Gastroesophageal sphincter (tissue), 3 donors: Measurements from ENCODE around the gene FAM229A.

Experiments
- POLR2A ChIP-seq, 2 donors: fragments of 450-650 bp; IDR thresholded peaks; one replicate each; pipeline ENCODE4 v1.6.1; 2017; ENCODE audit warnings: antibody characterized with exemption in 2 of 2, mild to moderate bottlenecking in 2 of 2, moderate library complexity in 1 of 2
- TF ChIP-seq, protein P1 (sequence below), 4 experiments: fragments of 200-600 bp in 2 of 4; fragments of 450-650 bp in 2 of 4; sonication (generic) in 1 of 4; IDR thresholded peaks; one replicate each; pipeline ENCODE4 v1.5.1; 2017 to 2019; ENCODE audit warnings: antibody characterized with exemption in 4 of 4, mild to moderate bottlenecking in 2 of 4, moderate library complexity in 2 of 4

DNA sequence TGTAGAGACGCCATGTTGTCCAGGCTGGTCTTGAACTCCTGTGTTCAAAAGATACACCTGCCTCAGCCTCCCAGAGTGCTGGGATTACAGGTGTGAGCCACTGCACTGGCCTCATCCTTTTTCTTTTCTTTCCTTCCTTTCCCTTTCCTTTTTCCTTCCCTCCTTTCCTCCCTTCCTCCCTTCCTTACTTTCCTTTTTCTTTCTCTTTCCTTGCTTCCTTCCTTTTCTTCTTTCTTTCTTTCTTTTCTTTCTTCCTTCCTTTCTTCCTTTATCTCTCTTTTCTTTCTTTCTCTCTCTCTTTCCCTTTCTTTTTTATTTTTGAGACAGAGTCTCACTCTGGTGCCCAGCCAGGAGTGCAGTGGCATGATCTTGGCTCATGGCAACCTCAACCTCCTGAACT lies 5.8 kb downstream of the FAM229A start:
- TF ChIP-seq POLR2A (IDR thresholded peaks at IDR 0.05): no peak
- TF ChIP-seq, protein P1, sequence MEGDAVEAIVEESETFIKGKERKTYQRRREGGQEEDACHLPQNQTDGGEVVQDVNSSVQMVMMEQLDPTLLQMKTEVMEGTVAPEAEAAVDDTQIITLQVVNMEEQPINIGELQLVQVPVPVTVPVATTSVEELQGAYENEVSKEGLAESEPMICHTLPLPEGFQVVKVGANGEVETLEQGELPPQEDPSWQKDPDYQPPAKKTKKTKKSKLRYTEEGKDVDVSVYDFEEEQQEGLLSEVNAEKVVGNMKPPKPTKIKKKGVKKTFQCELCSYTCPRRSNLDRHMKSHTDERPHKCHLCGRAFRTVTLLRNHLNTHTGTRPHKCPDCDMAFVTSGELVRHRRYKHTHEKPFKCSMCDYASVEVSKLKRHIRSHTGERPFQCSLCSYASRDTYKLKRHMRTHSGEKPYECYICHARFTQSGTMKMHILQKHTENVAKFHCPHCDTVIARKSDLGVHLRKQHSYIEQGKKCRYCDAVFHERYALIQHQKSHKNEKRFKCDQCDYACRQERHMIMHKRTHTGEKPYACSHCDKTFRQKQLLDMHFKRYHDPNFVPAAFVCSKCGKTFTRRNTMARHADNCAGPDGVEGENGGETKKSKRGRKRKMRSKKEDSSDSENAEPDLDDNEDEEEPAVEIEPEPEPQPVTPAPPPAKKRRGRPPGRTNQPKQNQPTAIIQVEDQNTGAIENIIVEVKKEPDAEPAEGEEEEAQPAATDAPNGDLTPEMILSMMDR (IDR thresholded peaks at IDR 0.05): no peak
